ENCODE measurements around the gene JAK1. TPM values are rescaled to one million over a fixed set of nuclear protein-coding genes. Genes with fewer than 3 reads are reported as not detected.
A peak's percentile ranks its signal among the peaks of the same experiment; 100 is the strongest.
"Not testable (repeated sequence)": the region's sequence is repeated elsewhere in the genome, so short reads cannot be mapped to it uniquely, and the experiment has no call there.

Gene JAK1
- polyA plus RNA-seq, 12 donors: 48.7 to 80.9 (median 67.7) TPM; not detected in 1

- DNase-seq: no peak
Measured at GRCh38 chr1:64955097-64956009, 11.0 kb downstream of the JAK1 start.

GRCh38 chr1:64953241-64953640, 13.1 kb downstream of the JAK1 start:
- no peak for DNase-seq

DNA sequence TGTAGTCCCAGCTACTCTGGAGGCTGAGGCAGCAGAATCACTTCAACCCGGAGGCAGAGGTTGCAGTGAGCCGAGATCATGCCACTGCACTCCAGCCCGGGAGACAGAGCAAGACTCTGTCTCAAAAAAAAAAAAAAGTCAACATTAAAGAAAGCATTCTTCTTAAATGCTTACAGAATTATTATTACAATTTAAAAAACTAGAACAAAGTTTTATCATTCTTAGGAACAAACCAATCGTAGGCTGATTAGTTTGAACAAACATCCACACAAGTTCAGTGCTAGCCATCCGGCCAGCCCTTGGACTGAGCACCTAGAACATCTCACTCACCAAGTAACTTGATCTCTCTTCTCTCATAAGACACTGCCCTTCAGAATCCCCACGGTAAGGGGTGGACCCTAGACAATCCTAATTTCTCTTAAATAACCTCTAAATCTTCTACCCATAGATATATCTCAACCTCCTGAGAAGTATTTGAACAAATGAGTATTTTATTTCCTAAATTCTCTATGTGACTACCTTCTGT, 16.0 kb downstream of the JAK1 start:
- no peak for DNase-seq

GRCh38 chr1:64948905-64949833, 17.2 kb downstream of the JAK1 start:
- DNase-seq: no peak

- DNase-seq: no peak
Measured at GRCh38 chr1:64948216-64948615, 18.1 kb downstream of the JAK1 start.

GRCh38 chr1:64946916-64947315, 19.4 kb downstream of the JAK1 start:
- no peak for DNase-seq

- no peak for DNase-seq
Measured at GRCh38 chr1:64944913-64945312, 21.4 kb downstream of the JAK1 start.

DNA sequence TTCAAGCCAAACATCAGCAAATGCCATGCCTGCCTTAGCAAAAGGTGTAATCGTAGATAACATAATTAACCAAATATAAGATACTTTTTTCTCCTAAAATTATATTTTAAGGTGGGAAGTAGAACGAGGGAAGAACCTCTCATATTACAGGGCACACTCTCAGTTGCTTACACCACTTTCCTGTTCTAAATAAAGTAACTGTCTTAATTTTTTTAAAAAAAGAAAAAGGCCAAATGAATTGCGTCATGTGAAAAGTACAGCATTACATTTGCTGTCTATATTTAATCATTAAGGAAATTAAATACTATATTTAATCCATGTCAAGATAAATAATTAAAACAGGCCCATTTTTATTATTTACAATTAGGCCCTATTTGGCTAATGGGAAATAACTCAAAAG, 23.7 kb downstream of the JAK1 start:
- no peak for DNase-seq

GRCh38 chr1:64942118-64942517, 24.2 kb downstream of the JAK1 start:
- no peak for DNase-seq

GRCh38 chr1:64941461-64942117, 24.8 kb downstream of the JAK1 start:
- DNase-seq: no peak

DNA sequence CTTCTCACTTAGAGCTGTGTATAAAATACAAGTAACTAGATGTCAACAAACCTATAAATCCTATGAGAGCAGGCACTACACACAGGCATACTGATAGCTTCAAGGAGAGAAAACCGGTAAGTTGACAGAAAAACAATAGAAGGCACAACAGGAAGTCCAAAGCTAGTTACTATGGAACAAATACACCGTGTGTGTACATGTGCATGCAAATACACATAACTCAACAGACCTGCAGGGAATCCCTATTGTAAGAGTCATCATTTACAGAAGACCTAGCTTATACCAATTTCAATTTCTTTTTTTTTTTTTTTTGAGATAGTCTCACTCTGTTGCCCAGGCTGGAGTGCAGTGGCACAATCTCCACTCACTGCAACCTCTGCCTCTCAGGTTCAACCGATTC, 26.3 kb downstream of the JAK1 start:
- DNase-seq: no peak

GRCh38 chr1:64938991-64939390, 27.4 kb downstream of the JAK1 start:
- DNase-seq: no peak

GRCh38 chr1:64936956-64937355, 29.4 kb downstream of the JAK1 start:
- no peak for DNase-seq

GRCh38 chr1:64935551-64936155, 30.7 kb downstream of the JAK1 start:
- DNase-seq: no peak

DNA sequence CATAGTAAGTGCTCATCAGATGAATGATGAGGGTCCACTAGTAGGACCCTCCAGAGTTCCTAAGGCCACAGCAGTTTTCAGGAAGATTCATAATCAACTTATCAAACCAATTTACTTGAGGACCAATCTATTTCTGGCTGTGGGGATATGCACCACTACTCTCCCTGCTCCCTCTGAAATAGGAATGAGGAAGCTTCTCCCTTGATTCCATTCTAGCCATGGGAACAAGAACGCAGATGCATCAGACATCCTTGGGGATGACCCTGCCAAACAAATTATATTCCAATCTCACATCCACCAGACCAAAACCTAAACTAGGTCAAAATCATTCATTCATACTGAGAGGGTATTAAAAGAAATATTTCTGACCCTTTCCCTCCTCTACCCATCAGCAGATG, 31.5 kb downstream of the JAK1 start:
- DNase-seq: no peak

DNA sequence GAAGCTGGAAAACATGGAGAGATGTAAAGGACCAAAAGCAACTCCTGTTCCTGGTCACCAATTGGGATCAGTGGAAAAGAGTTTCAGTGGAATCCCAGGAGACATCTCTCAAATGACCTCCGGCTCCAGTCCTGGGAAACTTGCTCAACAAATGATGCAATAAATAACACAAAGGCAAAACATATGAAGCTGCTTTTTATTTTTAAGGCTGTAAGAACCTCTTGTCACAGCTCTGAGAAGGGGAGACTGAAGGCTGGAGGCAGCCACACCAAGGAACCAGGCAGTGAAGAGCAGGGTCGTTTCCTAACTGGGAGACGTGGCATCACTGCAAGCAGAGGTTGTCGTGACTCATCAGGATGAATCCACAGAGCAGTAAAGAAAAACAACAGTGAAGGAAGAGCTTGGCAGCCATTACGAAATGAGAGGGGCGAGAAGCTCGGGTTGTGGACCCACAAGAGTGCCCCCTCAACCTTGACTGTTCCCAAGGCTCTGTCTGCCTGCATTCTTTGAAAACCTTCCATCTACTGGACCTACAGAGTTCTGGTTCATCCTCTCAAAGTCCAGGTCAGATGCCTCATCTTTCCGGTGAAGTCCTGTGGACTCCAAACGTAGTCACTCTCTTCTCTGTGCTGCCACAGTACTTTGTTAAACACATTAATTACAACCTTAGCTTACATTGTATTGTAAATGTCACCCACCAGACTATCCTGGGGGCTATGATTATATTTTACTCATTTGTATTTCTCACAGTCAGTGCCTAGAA, 32.1 kb downstream of the JAK1 start:
- no peak for DNase-seq

- peak; percentile 58 for DNase-seq
Measured at GRCh38 chr1:64933296-64934070, 32.9 kb downstream of the JAK1 start.

DNA sequence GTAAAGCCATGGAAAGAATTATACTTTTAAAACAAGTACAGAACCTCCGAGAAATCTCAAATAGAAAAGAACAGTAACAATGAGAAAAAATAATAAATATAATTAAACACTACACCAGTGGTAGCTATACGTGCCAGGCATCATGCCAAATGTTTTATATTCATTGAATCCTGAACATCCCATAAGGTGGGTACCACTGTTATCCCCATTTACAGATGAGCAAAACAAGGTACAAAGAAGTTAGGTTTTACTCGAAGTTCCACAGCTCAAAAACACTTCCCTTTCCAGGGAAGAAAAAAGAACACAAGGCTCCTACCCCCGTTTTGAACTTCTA, 33.4 kb downstream of the JAK1 start:
- no peak for DNase-seq

DNA sequence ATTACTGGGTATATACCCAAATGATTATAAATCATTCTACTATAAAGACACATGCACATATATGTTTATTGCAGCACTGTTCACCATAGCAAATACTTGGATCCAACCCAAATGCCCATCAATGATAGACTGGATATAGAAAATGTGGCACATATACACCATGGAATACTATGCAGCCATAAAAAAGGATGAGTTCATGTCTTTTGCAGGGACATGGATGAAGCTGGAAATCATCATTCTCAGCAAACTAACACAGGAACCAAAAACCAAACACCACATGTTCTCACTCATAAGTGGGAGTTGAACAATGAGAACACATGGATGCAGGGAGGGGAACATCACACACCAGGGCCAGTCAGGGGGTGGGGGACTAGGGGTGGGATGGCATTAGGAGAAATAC, 35.7 kb downstream of the JAK1 start:
- not testable (repeated sequence) for DNase-seq

DNA sequence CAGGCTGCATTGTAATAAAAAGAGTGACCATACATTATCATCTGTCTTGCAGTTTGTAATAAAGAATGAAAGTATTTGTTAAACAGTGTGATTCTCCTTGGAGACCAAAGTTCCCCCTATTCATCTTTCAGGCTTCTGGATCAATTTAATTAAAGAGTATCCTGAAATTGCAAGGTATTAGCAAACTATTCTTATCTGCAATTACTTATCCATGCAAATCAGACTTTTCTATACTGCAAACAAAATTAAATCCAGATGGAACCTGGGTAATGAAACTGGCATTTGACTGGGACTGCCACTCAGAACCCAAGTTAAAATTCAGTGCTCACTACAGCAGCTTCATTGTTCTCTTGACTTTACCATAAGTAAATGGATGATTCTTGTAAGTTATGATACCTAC, 37.1 kb downstream of the JAK1 start:
- DNase-seq: no peak
